NCI-H1105 (cell line): ENCODE results near the gene ACAN.

Experiments
- DNase-seq: peaks from one replicate; lab custom pipeline; 2025; lab: John Stamatoyannopoulos, UW

Gene ACAN

GRCh38 chr15:88803241-88803919 lies at the start of gene ACAN:
ACAN (plus strand) TSS chr15:88803436; CDS start chr15:88836207, 32,771 bp downstream.
- no peak for DNase-seq

- no peak for DNase-seq
Observed at GRCh38 chr15:88756521-88756920, 46.7 kb upstream of the ACAN start.

- no peak for DNase-seq
Observed at GRCh38 chr15:88756921-88757320, 46.3 kb upstream of the ACAN start.

GRCh38 chr15:88759872-88760271 lies 43.4 kb upstream of the ACAN start:
- DNase-seq = no peak

- DNase-seq = no peak
Observed at GRCh38 chr15:88764448-88764847, 38.8 kb upstream of the ACAN start.

GRCh38 chr15:88765212-88765611 lies 38.0 kb upstream of the ACAN start:
- no peak for DNase-seq

- no peak for DNase-seq
Observed at GRCh38 chr15:88769161-88769971, 33.9 kb upstream of the ACAN start.

GRCh38 chr15:88775776-88776175 lies 27.5 kb upstream of the ACAN start:
- DNase-seq = no peak

GRCh38 chr15:88776646-88777045 lies 26.6 kb upstream of the ACAN start:
- no peak for DNase-seq

GRCh38 chr15:88779944-88780343 lies 23.3 kb upstream of the ACAN start:
- DNase-seq = no peak

GRCh38 chr15:88782465-88782864 lies 20.8 kb upstream of the ACAN start:
- no peak for DNase-seq

GRCh38 chr15:88785217-88785616 lies 18.0 kb upstream of the ACAN start:
- DNase-seq = no peak

GRCh38 chr15:88788036-88788435 lies 15.2 kb upstream of the ACAN start:
- DNase-seq = no peak

- no peak for DNase-seq
Observed at GRCh38 chr15:88788816-88789215, 14.4 kb upstream of the ACAN start.

GRCh38 chr15:88790486-88790885 lies 12.8 kb upstream of the ACAN start:
- no peak for DNase-seq

- no peak for DNase-seq
Observed at GRCh38 chr15:88791637-88792036, 11.6 kb upstream of the ACAN start.

GRCh38 chr15:88792342-88793282 lies 10.6 kb upstream of the ACAN start:
- DNase-seq = no peak

- DNase-seq = no peak
Observed at GRCh38 chr15:88794001-88794400, 9.2 kb upstream of the ACAN start.

- DNase-seq = no peak
Observed at GRCh38 chr15:88797663-88798339, 5.4 kb upstream of the ACAN start.

GRCh38 chr15:88799341-88799740 lies 3.9 kb upstream of the ACAN start:
- no peak for DNase-seq

GRCh38 chr15:88800026-88800425 lies 3.2 kb upstream of the ACAN start:
- DNase-seq = no peak

- DNase-seq = no peak
Observed at GRCh38 chr15:88800738-88801137, 2.5 kb upstream of the ACAN start.
